Measurements from ENCODE around the gene ECE1. TPM values are rescaled to one million over a fixed set of nuclear protein-coding genes. Genes with fewer than 3 reads are reported as not detected.

The ECE1 gene
- total and polyA plus RNA-seq, 9 of the 15 experiments (the other 6 are each of a cell fraction or from before 2014, with no cell fraction given) = 0.56 to 34.8 (median 11.0) TPM

- TF ChIP-seq TCF15 (CRISPR knock-in tag; IDR thresholded peaks at IDR 0.05) = no peak
- no peak for TF ChIP-seq THRA (IDR thresholded peaks at IDR 0.05)
- TF ChIP-seq PCBP2 (IDR thresholded peaks at IDR 0.05; ENCODE audit: low read depth, low read length, poor library complexity, severe bottlenecking) = no peak
- no peak for TF ChIP-seq MECOM (CRISPR knock-in tag; IDR thresholded peaks at IDR 0.05)
- no peak for TF ChIP-seq BCLAF1 (IDR thresholded peaks at IDR 0.05; ENCODE audit: borderline replicate concordance in 1 of 2, control insufficient read depth in 1 of 2, low read depth in 2 of 2, low read length in 1 of 2)
- TF ChIP-seq TFAM (CRISPR knock-in tag; conservative IDR thresholded peaks at IDR 0.05) = no peak
- TF ChIP-seq CHD7 (IDR thresholded peaks at IDR 0.05; ENCODE audit: low read depth, low read length) = no peak
- peak; percentile 85; the same call in 1 of the 2 replicates for TF ChIP-seq HDAC2 (IDR thresholded peaks at IDR 0.05)
- TF ChIP-seq RBM22 (IDR thresholded peaks at IDR 0.05; ENCODE audit: low read depth, low read length, poor library complexity, severe bottlenecking) = no peak
Measured at GRCh38 chr1:21270086-21270689, 20.1 kb downstream of the ECE1 start (continued).
